Prostate gland (tissue), 2 donors: ENCODE results near the gene ZNF787. TPM values are rescaled to one million over a fixed set of nuclear protein-coding genes. Genes with fewer than 3 reads are reported as not detected.
"Not testable (repeated sequence)": the region's sequence is repeated elsewhere in the genome, so short reads cannot be mapped to it uniquely, and the experiment has no call there.

Source experiments
- DNase-seq: peaks from one replicate; pipeline ENCODE4 v3.0.0-alpha.2; 2019; ENCODE audit warnings: low spot score
- H3K27ac ChIP-seq, 2 donors: fragments of 200-600 bp; sonication (generic); 2 replicates each; pipeline ENCODE4 v1.5.1; 2017 to 2019
- H3K27me3 ChIP-seq: fragments of 200-600 bp; sonication (generic); replicated peaks from 2 replicates; pipeline ENCODE4 v1.5.1; 2019; ENCODE audit not compliant: insufficient read depth
- H3K36me3 ChIP-seq, 2 donors: fragments of 200-600 bp; sonication (generic); 1 replicate in 1 of 2; 2 replicates in 1 of 2; pipeline versions ENCODE4 v1.5.1 to v1.8.1; 2017 to 2019
- H3K4me1 ChIP-seq: fragments of 200-600 bp; sonication (generic); replicated peaks from 2 replicates; pipeline ENCODE4 v1.5.1; 2019
- H3K4me3 ChIP-seq, 2 donors: fragments of 200-600 bp; sonication (generic); 2 replicates each; pipeline ENCODE4 v1.5.1; 2017 to 2019
- H3K9me3 ChIP-seq: fragments of 200-600 bp; sonication (generic); 2 replicates; pipeline ENCODE4 v1.5.1; 2017
- POLR2A ChIP-seq: fragments of 450-650 bp; IDR thresholded peaks from one replicate; pipeline ENCODE4 v1.6.1; 2016; ENCODE audit warnings: antibody characterized with exemption, mild to moderate bottlenecking
- POLR2AphosphoS5 ChIP-seq: sonication (generic); formaldehyde crosslinking; IDR thresholded peaks from one replicate; pipeline ENCODE4 v1.6.1; 2017; ENCODE audit warnings: antibody characterized with exemption
- WGBS: methylation state at CpG from one replicate; pipeline ENCODE4 v1.1.5; 2018; 5-methylcytosine and 5-hydroxymethylcytosine counted together
- intact Hi-C: fragments of 100-400 bp; cut with DNase I; formaldehyde crosslinking; loops from one replicate; pipeline ENCODE4 v1.14.2; 2022
- total RNA-seq, 2 donors: library from RNA; depleted of rRNA; stranded (reverse); fragments of >200 nt; gene quantifications; one replicate each; pipeline ENCODE4 v1.1.0, GENCODE V29; 2016
- TF ChIP-seq, protein P1 (sequence below), 4 experiments: fragments of 200-600 bp in 2 of 4; fragments of 450-650 bp in 2 of 4; sonication (generic) in 2 of 4; IDR thresholded peaks; 1 replicate in 3 of 4; 2 replicates in 1 of 4; pipeline ENCODE4 v1.5.1; 2016 to 2019; ENCODE audit warnings: antibody characterized with exemption in 4 of 4, mild to moderate bottlenecking in 2 of 4, moderate library complexity in 2 of 4

ZNF787 gene
- total RNA-seq, 2 donors from 2014 or later, result 28.2 to 47.5 TPM

DNA sequence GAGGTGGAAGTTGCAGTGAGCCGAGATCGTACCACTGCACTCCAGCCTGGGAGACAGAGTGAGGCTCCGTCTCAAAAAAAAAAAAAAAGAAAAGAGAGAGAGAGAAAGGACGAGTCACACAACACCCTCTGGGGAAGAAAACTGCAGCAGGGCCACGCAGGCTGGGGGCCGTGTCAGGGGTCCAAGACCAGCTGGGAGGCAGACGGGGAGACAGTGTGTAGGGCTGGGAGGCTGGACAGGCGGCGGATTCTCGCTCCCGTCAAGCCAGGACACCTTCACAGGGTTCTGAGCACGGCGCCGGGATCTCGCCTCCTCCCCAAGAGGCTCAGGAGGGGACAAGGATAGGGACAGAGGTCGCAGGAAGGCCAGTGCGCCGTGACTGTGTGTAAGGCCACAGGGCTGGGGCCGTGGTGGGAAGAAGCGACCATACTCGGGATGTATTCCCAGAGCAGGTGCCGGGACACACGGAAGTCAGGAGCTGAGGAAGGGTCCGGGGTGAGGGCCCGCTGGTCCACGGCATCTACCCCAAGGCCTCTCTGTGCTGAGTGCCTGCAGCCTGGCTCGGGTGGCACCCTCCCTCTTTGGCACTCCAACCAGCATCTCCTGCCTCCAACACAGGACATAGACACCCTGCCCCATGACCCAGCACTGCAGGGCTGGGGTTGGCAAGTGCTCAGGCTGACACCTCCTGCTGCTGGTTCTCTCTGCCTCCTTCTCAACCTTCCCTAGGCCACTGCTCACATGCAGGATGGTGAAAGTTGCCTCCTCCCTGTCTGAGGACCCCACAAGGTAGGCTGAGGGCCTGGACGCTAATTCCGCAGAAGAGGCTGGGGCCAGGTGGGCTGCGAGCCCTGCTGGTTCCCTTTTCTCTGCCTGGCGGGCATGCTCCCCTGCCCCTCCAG, 21.2 kb downstream of the ZNF787 start:
- H3K4me3 ChIP-seq, result no peak overlapping the region
- intact Hi-C loops, result no loop called here
- no peaks in the 10 kb centered on the region for H3K9me3 ChIP-seq
- H3K27me3 ChIP-seq, result no peaks in the 10 kb centered on the region
- no peaks in the 10 kb centered on the region for H3K4me1 ChIP-seq
- peaks cover 0 to 4% of the 10 kb centered on the region in 2 donors for H3K36me3 ChIP-seq
- DNase-seq, result no peak
- H3K27ac ChIP-seq, result no peak overlapping the region
- 95% methylated on average over 31 of the region's 31 CpGs for WGBS
- TF ChIP-seq, protein P1, sequence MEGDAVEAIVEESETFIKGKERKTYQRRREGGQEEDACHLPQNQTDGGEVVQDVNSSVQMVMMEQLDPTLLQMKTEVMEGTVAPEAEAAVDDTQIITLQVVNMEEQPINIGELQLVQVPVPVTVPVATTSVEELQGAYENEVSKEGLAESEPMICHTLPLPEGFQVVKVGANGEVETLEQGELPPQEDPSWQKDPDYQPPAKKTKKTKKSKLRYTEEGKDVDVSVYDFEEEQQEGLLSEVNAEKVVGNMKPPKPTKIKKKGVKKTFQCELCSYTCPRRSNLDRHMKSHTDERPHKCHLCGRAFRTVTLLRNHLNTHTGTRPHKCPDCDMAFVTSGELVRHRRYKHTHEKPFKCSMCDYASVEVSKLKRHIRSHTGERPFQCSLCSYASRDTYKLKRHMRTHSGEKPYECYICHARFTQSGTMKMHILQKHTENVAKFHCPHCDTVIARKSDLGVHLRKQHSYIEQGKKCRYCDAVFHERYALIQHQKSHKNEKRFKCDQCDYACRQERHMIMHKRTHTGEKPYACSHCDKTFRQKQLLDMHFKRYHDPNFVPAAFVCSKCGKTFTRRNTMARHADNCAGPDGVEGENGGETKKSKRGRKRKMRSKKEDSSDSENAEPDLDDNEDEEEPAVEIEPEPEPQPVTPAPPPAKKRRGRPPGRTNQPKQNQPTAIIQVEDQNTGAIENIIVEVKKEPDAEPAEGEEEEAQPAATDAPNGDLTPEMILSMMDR (IDR thresholded peaks at IDR 0.05), result no peak

DNA sequence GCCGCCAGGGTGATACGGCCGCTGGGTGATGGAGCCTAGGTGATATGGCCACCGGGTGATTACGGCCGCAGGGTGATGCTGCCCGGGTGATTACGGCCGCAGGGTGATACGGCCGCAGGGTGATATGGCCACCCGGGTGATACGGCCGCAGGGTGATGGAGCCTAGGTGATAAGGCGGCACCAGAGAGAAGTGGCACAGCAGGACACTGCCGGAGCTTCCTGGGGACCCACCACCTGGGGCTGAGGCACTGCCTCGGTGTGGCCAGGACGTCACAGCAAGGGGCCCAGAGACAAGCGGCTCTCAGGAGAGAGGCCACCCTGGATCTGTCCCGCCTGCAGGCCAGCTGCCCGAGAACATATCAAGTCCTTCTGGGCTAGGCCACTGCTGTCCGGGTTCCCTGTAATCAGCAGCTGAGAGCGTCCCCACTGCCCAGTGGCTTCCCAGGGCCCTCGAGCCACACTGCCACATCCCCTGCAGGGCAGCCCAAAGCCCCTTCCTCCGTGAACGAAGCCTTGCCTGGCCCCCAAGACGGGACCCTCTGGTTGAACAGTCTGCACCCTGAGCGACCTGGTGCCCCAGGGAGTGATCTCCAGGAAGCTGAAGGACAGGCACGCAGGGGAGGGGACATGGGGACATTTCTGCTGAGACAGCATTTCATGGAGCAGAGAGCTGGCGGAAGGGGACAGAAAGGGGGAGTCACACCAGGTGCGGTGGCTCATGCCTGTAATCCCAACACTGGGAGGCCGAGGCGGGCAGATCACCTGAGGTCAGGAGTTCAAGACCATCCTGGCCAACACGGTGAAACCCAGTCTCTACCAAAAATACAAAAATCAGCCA, 22.1 kb downstream of the ZNF787 start:
- H3K9me3 ChIP-seq, result no peaks in the 10 kb centered on the region

DNA sequence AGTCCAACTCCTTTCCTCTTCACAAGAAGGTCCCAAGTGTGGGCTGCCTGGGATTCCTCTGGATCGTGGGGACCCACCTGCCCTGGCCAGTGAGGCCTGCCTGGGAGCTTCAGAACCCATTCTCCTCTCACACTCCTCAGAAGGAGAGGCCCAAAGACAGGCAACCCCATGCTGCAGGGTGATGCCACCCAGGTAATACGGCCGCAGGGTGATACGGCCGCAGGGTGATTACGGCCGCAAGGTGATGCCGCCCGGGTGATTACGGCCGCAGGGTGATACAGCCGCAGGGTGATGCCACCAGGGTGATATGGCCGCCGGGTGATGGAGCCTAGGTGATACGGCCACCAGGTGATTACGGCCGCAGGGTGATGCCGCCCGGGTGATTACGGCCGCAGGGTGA, 22.9 kb downstream of the ZNF787 start:
- DNase-seq, H3K27ac ChIP-seq, H3K9me3 ChIP-seq, H3K27me3 ChIP-seq, intact Hi-C loops, H3K36me3 ChIP-seq, H3K4me1 ChIP-seq, H3K4me3 ChIP-seq: not testable (repeated sequence)
- 93% methylated on average over 21 of the region's 21 CpGs for WGBS

More for the DNA sequence above, 22.1 kb downstream of the ZNF787 start:
- no peaks in the 10 kb centered on the region for H3K27me3 ChIP-seq
- DNase-seq, result no peak
- H3K27ac ChIP-seq, result no peak overlapping the region
- H3K4me3 ChIP-seq, result no peak overlapping the region
- WGBS, result 92% methylated on average over 31 of the region's 34 CpGs
- peaks cover 0 to 4% of the 10 kb centered on the region in 2 donors for H3K36me3 ChIP-seq
- H3K4me1 ChIP-seq, result no peaks in the 10 kb centered on the region
- TF ChIP-seq, protein P1 (IDR thresholded peaks at IDR 0.05), result no peak
- TF ChIP-seq POLR2AphosphoS5 (no peak), POLR2A (no peak)
- intact Hi-C loops, result no loop called here

DNA sequence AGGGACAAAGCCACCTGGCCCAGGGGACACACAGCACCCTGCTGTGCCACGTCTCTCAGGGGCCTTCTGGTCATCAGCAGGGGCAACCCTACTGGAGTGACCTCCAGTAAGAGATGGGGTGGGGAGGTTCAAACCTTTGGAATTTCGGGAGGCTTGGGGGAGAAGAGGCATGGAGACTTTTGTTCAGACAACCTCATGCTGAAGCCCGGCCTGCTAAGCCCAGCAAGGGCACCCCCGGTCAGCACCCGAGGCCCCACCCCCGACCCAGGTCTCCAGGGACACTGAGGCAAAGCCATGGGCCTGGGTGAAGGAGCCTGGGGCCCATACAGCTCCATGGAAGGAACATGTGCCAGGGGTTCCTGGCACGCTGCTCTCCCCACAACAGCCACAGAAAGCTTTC, 23.3 kb downstream of the ZNF787 start:
- intact Hi-C loops, result no loop called here
- peaks cover 0 to 4% of the 10 kb centered on the region in 2 donors for H3K36me3 ChIP-seq
- H3K27ac ChIP-seq, result no peak overlapping the region
- H3K27me3 ChIP-seq, result no peaks in the 10 kb centered on the region
- TF ChIP-seq, protein P1 (IDR thresholded peaks at IDR 0.05), result no peak
- no peak for TF ChIP-seq POLR2AphosphoS5
- no peak for TF ChIP-seq POLR2A
- H3K9me3 ChIP-seq, result no peaks in the 10 kb centered on the region
- DNase-seq, result no peak
- 85% methylated on average over 7 of the region's 7 CpGs for WGBS
- no peaks in the 10 kb centered on the region for H3K4me1 ChIP-seq
- H3K4me3 ChIP-seq, result no peak overlapping the region

DNA sequence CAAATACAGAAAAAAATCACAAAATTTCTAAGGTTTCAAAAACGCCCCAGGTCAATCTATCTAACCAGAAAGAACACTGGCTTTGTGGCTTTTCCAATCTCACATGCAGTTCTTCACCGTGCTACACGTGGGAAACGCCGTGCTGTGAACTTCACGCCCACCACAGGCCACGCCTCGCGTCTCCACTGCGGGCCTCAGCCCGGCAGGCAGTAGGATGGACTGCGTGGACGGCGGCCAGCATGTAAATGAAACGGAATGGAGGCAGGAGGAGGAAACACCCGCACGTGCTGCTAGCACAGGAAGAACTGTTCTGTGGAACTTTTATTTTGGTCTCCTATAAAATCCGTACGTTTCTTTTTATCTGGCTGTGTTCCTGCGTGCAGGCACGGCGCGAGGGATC, 23.8 kb downstream of the ZNF787 start:
- Histone ChIP-seq H3K4me1 (no peaks in the 10 kb centered on the region), H3K27me3 (no peaks in the 10 kb centered on the region), H3K27ac (no peak overlapping the region), H3K4me3 (no peak overlapping the region), H3K9me3 (no peaks in the 10 kb centered on the region), H3K36me3 (peaks cover 0 to 3% of the 10 kb centered on the region in 2 donors)
- intact Hi-C loops, result no loop called here
- DNase-seq, result peak; percentile 45
- TF ChIP-seq POLR2AphosphoS5, result peak; percentile 38
- TF ChIP-seq POLR2A, result no peak
- 62% methylated on average over 23 of the region's 23 CpGs for WGBS
